ENCODE results near the gene MAL.

- no peak for TF ChIP-seq CTCF (IDR thresholded peaks at IDR 0.05)
- TF ChIP-seq ZFX (IDR thresholded peaks at IDR 0.05; ENCODE audit: borderline replicate concordance), result no peak
Observed at GRCh38 chr2:95001701-95002100, 23.8 kb upstream of the MAL start.
